Lower leg skin (tissue), 4 donors: Measurements from ENCODE around the gene NCOA1. TPM values are rescaled to one million over a fixed set of nuclear protein-coding genes. Genes with fewer than 3 reads are reported as not detected.

ENCODE experiments used
- DNase-seq, 2 donors: peaks; one replicate each; pipeline ENCODE4 v3.0.0-alpha.2; 2019; ENCODE audit warnings: low spot score in 2 of 2
- H3K4me3 ChIP-seq: fragments of 200-600 bp; sonication (generic); 2 replicates; pipeline ENCODE4 v1.5.1; 2017; ENCODE audit warnings: mild to moderate bottlenecking, low read depth; ENCODE audit not compliant: poor library complexity, severe bottlenecking
- CTCF ChIP-seq, 3 donors: fragments of 450-650 bp; IDR thresholded peaks; one replicate each; pipeline ENCODE4 v1.5.1; 2016; ENCODE audit warnings: antibody characterized with exemption in 3 of 3, mild to moderate bottlenecking in 3 of 3, moderate library complexity in 2 of 3
- POLR2A ChIP-seq, 2 donors: fragments of 450-650 bp; IDR thresholded peaks; one replicate each; pipeline ENCODE4 v1.6.1; 2016 to 2017; ENCODE audit warnings: antibody characterized with exemption in 2 of 2, mild to moderate bottlenecking in 1 of 2, moderate library complexity in 1 of 2
- WGBS, 2 donors: methylation state at CpG; one replicate each; pipeline ENCODE4 v1.1.5; 2018; 5-methylcytosine and 5-hydroxymethylcytosine counted together
- intact Hi-C: fragments of 100-400 bp; cut with DNase I; formaldehyde crosslinking; loops from one replicate; pipeline ENCODE4 v1.15.0; 2023; ENCODE audit warnings: low total_unique reads
- total RNA-seq, 4 donors: library from RNA; depleted of rRNA; stranded (reverse); fragments of >200 nt; gene quantifications; one replicate each; pipeline ENCODE4 v1.1.0, GENCODE V29; 2016

NCOA1 gene
- total RNA-seq, 4 donors from 2014 or later = 37.9 to 50.1 (median 45.0) TPM

GRCh38 chr2:24744356-24744755 lies 253.3 kb downstream of the NCOA1 start:
- H3K4me3 ChIP-seq = no peak overlapping the region
- TF ChIP-seq POLR2A (IDR thresholded peaks at IDR 0.05) = no peak
- TF ChIP-seq CTCF (IDR thresholded peaks at IDR 0.05) = no peak
- no peak for DNase-seq
- intact Hi-C loops = no loop called here
- 53 to 63% methylated on average over 1 of the region's 1 CpG for WGBS, 2 donors

GRCh38 chr2:24745825-24746224 lies 254.8 kb downstream of the NCOA1 start:
- no peak for DNase-seq
- intact Hi-C loops = no loop called here
- TF ChIP-seq CTCF (IDR thresholded peaks at IDR 0.05) = no peak
- WGBS, 2 donors = 88% methylated on average over 2 of the region's 2 CpGs
- no peak overlapping the region for H3K4me3 ChIP-seq

GRCh38 chr2:24747299-24747698 lies 256.2 kb downstream of the NCOA1 start:
- DNase-seq = no peak
- H3K4me3 ChIP-seq = no peak overlapping the region
- TF ChIP-seq CTCF (IDR thresholded peaks at IDR 0.05) (no peak), POLR2A (IDR thresholded peaks at IDR 0.05) (no peak)
- intact Hi-C loops = no loop called here
- 98% methylated on average over 3 of the region's 3 CpGs for WGBS, 2 donors

GRCh38 chr2:24749069-24749691 lies 258.1 kb downstream of the NCOA1 start:
- DNase-seq = no peak
- intact Hi-C loops = no loop called here
- 95 to 97% methylated on average over 7 of the region's 7 CpGs for whole genome bisulfite sequencing, 2 donors
- TF ChIP-seq CTCF (IDR thresholded peaks at IDR 0.05) (no peak), POLR2A (IDR thresholded peaks at IDR 0.05) (no peak)
- no peak overlapping the region for H3K4me3 ChIP-seq

GRCh38 chr2:24754985-24755705 lies 264.1 kb downstream of the NCOA1 start:
- DNase-seq = no peak
- H3K4me3 ChIP-seq = no peak overlapping the region
- intact Hi-C loops = loop anchor here (5.0 kb wide), 1 partner anchor 362 kb away; no protein-coding TSS in a partner anchor
- TF ChIP-seq POLR2A (IDR thresholded peaks at IDR 0.05) (no peak), CTCF (IDR thresholded peaks at IDR 0.05) (no peak)
- 86 to 90% methylated on average over 3 of the region's 3 CpGs for WGBS, 2 donors
